H9 (cell line): ENCODE measurements around the gene BRCA1. TPM values are rescaled to one million over a fixed set of nuclear protein-coding genes. Genes with fewer than 3 reads are reported as not detected.
"Not testable (repeated sequence)": the region's sequence is repeated elsewhere in the genome, so short reads cannot be mapped to it uniquely, and the experiment has no call there.

Experiments used
- DNase-seq: peaks from one replicate; pipeline ENCODE4 v3.0.0-alpha.2; 2017
- H2AFZ ChIP-seq: one replicate; pipeline ENCODE4 v1.6.1; 2013; ENCODE audit warnings: mild to moderate bottlenecking, low read length, control low read depth, moderate library complexity
- H2AK5ac ChIP-seq: 2 replicates; pipeline ENCODE4 v1.6.1; 2013; ENCODE audit warnings: low read length, control low read depth, mixed read lengths; ENCODE audit not compliant: insufficient read length
- H2BK120ac ChIP-seq: one replicate; pipeline ENCODE4 v1.6.1; 2013; ENCODE audit warnings: low read depth, mild to moderate bottlenecking, low read length, control low read depth, inconsistent platforms; ENCODE audit not compliant: poor library complexity, severe bottlenecking
- H2BK12ac ChIP-seq: 2 replicates; pipeline ENCODE4 v1.6.1; 2013; ENCODE audit warnings: low read length, control low read depth, mixed read lengths, low read depth; ENCODE audit not compliant: insufficient read length
- H2BK15ac ChIP-seq: 2 replicates; pipeline ENCODE4 v1.6.1; 2013; ENCODE audit warnings: low read depth, low read length, control low read depth
- H2BK20ac ChIP-seq: one replicate; pipeline ENCODE4 v1.6.1; 2013; ENCODE audit warnings: low read depth, mild to moderate bottlenecking, low read length, control low read depth, inconsistent platforms; ENCODE audit not compliant: poor library complexity, severe bottlenecking
- H2BK5ac ChIP-seq: 2 replicates; pipeline ENCODE4 v1.6.1; 2013; ENCODE audit warnings: low read length, control low read depth, mixed read lengths; ENCODE audit not compliant: insufficient read length
- H3K14ac ChIP-seq: 2 replicates; pipeline ENCODE4 v1.6.1; 2013; ENCODE audit warnings: low read length, control low read depth; ENCODE audit not compliant: insufficient read depth
- H3K18ac ChIP-seq: 2 replicates; pipeline ENCODE4 v1.6.1; 2013; ENCODE audit warnings: low read depth, mild to moderate bottlenecking, mixed read lengths, low read length, control low read depth; ENCODE audit not compliant: insufficient read length
- H3K23ac ChIP-seq: 2 replicates; pipeline ENCODE4 v1.6.1; 2013; ENCODE audit warnings: low read length, control low read depth, mixed read lengths, low read depth; ENCODE audit not compliant: insufficient read length
- H3K23me2 ChIP-seq: 2 replicates; pipeline ENCODE4 v1.6.1; 2013; ENCODE audit warnings: low read depth, mild to moderate bottlenecking, mixed read lengths, low read length, control low read depth; ENCODE audit not compliant: insufficient read length, poor library complexity, severe bottlenecking
- H3K27ac ChIP-seq: 2 replicates; pipeline ENCODE4 v1.5.1; 2013; ENCODE audit warnings: low read length, control low read depth, mixed read lengths, low read depth; ENCODE audit not compliant: insufficient read length
- H3K27me3 ChIP-seq: 2 replicates; pipeline ENCODE4 v1.6.1; 2013; ENCODE audit warnings: low read length, control low read depth, inconsistent platforms; ENCODE audit not compliant: insufficient read depth
- H3K4ac ChIP-seq: 2 replicates; pipeline ENCODE4 v1.6.1; 2013; ENCODE audit warnings: low read depth, mild to moderate bottlenecking, control low read depth, inconsistent platforms, low read length, moderate library complexity
- H3K4me1 ChIP-seq: 2 replicates; pipeline ENCODE4 v1.6.1; 2013; ENCODE audit warnings: low read length, control low read depth, inconsistent platforms; ENCODE audit not compliant: insufficient read depth
- H3K4me2 ChIP-seq: 2 replicates; pipeline ENCODE4 v1.6.1; 2013; ENCODE audit warnings: low read length, control low read depth, mixed read lengths; ENCODE audit not compliant: insufficient read length, insufficient read depth
- H3K56ac ChIP-seq: 2 replicates; pipeline ENCODE4 v1.6.1; 2013; ENCODE audit warnings: low read depth, mild to moderate bottlenecking, mixed read lengths, low read length, control low read depth; ENCODE audit not compliant: insufficient read length
- H3K79me1 ChIP-seq: 2 replicates; pipeline ENCODE4 v1.6.1; 2013; ENCODE audit warnings: low read depth, mild to moderate bottlenecking, moderate library complexity, low read length, control low read depth, inconsistent platforms; ENCODE audit not compliant: insufficient read depth, poor library complexity, severe bottlenecking
- H3K79me2 ChIP-seq: 2 replicates; pipeline ENCODE4 v1.6.1; 2013; ENCODE audit warnings: low read length, control low read depth, inconsistent platforms; ENCODE audit not compliant: insufficient read depth
- H3K9ac ChIP-seq: 2 replicates; pipeline ENCODE4 v1.6.1; 2013; ENCODE audit warnings: low read length, control low read depth, mixed read lengths; ENCODE audit not compliant: insufficient read length; ENCODE audit errors: extremely low read depth
- H3K9me3 ChIP-seq: one replicate; pipeline ENCODE4 v1.6.1; 2013; ENCODE audit warnings: low read depth, low read length, inconsistent platforms; ENCODE audit not compliant: control insufficient read depth
- H3T11ph ChIP-seq: one replicate; pipeline ENCODE4 v1.6.1; 2013; ENCODE audit warnings: mild to moderate bottlenecking, low read length, control low read depth, inconsistent platforms
- H4K20me1 ChIP-seq: one replicate; pipeline ENCODE4 v1.6.1; 2013; ENCODE audit not compliant: control insufficient read depth, insufficient read length, insufficient read depth
- H4K5ac ChIP-seq: 2 replicates; pipeline ENCODE4 v1.6.1; 2013; ENCODE audit warnings: low read depth, mild to moderate bottlenecking, mixed read lengths, low read length, control low read depth; ENCODE audit not compliant: insufficient read length
- H4K8ac ChIP-seq: replicated peaks from 2 replicates; pipeline ENCODE4 v1.6.1; 2013; ENCODE audit warnings: low read length, control low read depth, mixed read lengths, low read depth; ENCODE audit not compliant: insufficient read length
- H4K91ac ChIP-seq: 2 replicates; pipeline ENCODE4 v1.6.1; 2013; ENCODE audit warnings: low read depth, mild to moderate bottlenecking, moderate library complexity, mixed read lengths, low read length, control low read depth; ENCODE audit not compliant: insufficient read length
- H3K27ac Mint-ChIP-seq, 3 experiments: 2 replicates in 2 of 3; 3 replicates in 1 of 3; pipeline ENCODE4 v1.8.0; 2020 to 2021; ENCODE audit warnings: mixed read lengths in 3 of 3, mild to moderate bottlenecking in 1 of 3, moderate library complexity in 1 of 3
- H3K27me3 Mint-ChIP-seq: 2 replicates; pipeline ENCODE4 v1.8.0; 2021; ENCODE audit warnings: low read depth, mild to moderate bottlenecking, moderate library complexity, mixed read lengths
- H3K36me3 Mint-ChIP-seq, 3 experiments: 2 replicates in 2 of 3; 3 replicates in 1 of 3; pipeline ENCODE4 v1.8.0; 2020 to 2021; ENCODE audit warnings: low read depth in 3 of 3, mixed read lengths in 3 of 3; ENCODE audit not compliant: insufficient read depth in 1 of 3
- H3K4me1 Mint-ChIP-seq, 2 experiments: 2 replicates each; pipeline ENCODE4 v1.8.0; 2020; ENCODE audit warnings: mixed read lengths in 2 of 2
- H3K4me3 Mint-ChIP-seq, 2 experiments: 2 replicates in 1 of 2; 3 replicates in 1 of 2; pipeline ENCODE4 v1.8.0; 2020 to 2021; ENCODE audit warnings: mild to moderate bottlenecking in 2 of 2, mixed read lengths in 2 of 2, moderate library complexity in 1 of 2
- H3K9me3 Mint-ChIP-seq, 2 experiments: 2 replicates in 1 of 2; 3 replicates in 1 of 2; pipeline ENCODE4 v1.8.0; 2020; ENCODE audit warnings: mild to moderate bottlenecking in 2 of 2, mixed read lengths in 2 of 2, moderate library complexity in 1 of 2
- WGBS: extraction: QIAGEN DNeasy Blood & Tissue Kit; methylation state at CpG from one replicate; pipeline ENCODE4 v1.1.7; 2013; ENCODE audit warnings: missing lambda C conversion rate, low lambda C conversion rate, mixed read lengths; ENCODE audit not compliant: insufficient read length; ENCODE audit errors: extremely low coverage; 5-methylcytosine and 5-hydroxymethylcytosine counted together
- total RNA-seq: library from RNA; stranded (reverse); gene quantifications from 2 replicates; pipeline ENCODE4 v1.2.1, GENCODE V29; 2021

Gene BRCA1
- total RNA-seq, 1 experiment from 2014 or later, result 32.3 TPM

GRCh38 chr17:43136574-43136973, 11.4 kb upstream of the BRCA1 start:
- WGBS, result no CpG with 5 or more reads among the region's 3 CpGs
- not testable (repeated sequence) for H3K14ac ChIP-seq, H2BK15ac ChIP-seq, H3K56ac ChIP-seq, H3K23me2 ChIP-seq, H4K5ac ChIP-seq, H3K27ac ChIP-seq, H2BK5ac ChIP-seq, H4K20me1 ChIP-seq, H3K79me1 ChIP-seq, H3K9me3 Mint-ChIP-seq, H3K9ac ChIP-seq, H3K4me1 ChIP-seq, H3K4me2 ChIP-seq, H3K23ac ChIP-seq, H3K27ac Mint-ChIP-seq, H4K91ac ChIP-seq, H3K4me3 Mint-ChIP-seq, H3K79me2 ChIP-seq, H2BK12ac ChIP-seq, H3K27me3 ChIP-seq, H2AK5ac ChIP-seq, H3K4ac ChIP-seq, DNase-seq, H2BK120ac ChIP-seq, H3T11ph ChIP-seq, H2AFZ ChIP-seq, H4K8ac ChIP-seq, H3K9me3 ChIP-seq, H3K18ac ChIP-seq, H3K27me3 Mint-ChIP-seq, H2BK20ac ChIP-seq
- Mint-ChIP-seq H3K36me3 (peaks cover 13 to 39% (median 29%) of the 10 kb centered on the region in 3 experiments; a peak in 6 of 7 replicates), H3K4me1 (peaks cover 17 to 19% of the 10 kb centered on the region in 2 experiments)
